K562 (cell line): ENCODE results near the gene GPR32. TPM values are rescaled to one million over a fixed set of nuclear protein-coding genes. Genes with fewer than 3 reads are reported as not detected.

Experiments
- ATAC-seq: fragments of 200-7000 bp; cut with Tn5 transposase; 3 replicates; pipeline ENCODE4 v1.9.1; 2020; ENCODE audit warnings: moderate library complexity
- BruUV-seq: library from RNA; stranded (reverse); fragments of 400-500 nt; replicated peaks from 2 replicates; lab custom pipeline; 2021; lab: Mats Ljungman, UMichigan
- CTCF ChIA-PET: fragments of 300-600 bp; formaldehyde crosslinking; extraction: SDS; loops from one replicate; lab custom pipeline; 2021; ENCODE audit warnings: low intra/inter-chr PET ratio; lab: Yijun Ruan, JAX
- POLR2A ChIA-PET: fragments of 300-600, 350-650 bp; sonication (Branson Sonifier 250); formaldehyde crosslinking; extraction: SDS; loops from one replicate; lab custom pipeline; 2021; ENCODE audit warnings: antibody characterized with exemption, inconsistent platforms; lab: Yijun Ruan, JAX
- DNase-seq, 4 experiments: peaks; one replicate each; pipeline versions ENCODE4 v3.0.0 to v3.0.0-alpha.2; 2011 to 2018; ENCODE audit warnings: low spot score in 3 of 4, mixed read lengths in 3 of 4; ENCODE audit errors: extremely low read depth in 1 of 4
- FAIRE-seq: peaks from 2 replicates; lab custom pipeline; 2011; peaks lifted over from hg19 to GRCh38; lab: Jason Lieb, UNC
- H2AFZ ChIP-seq: 2 replicates; pipeline ENCODE4 v1.6.0; 2011; ENCODE audit warnings: low read depth, low read length, control low read depth, inconsistent platforms
- H3K27ac ChIP-seq: fragments of 200-600 bp; 3 replicates; pipeline ENCODE4 v1.8.0; 2011; ENCODE audit warnings: low read depth, mild to moderate bottlenecking, control low read depth, inconsistent platforms, low read length, moderate library complexity, mixed read lengths; ENCODE audit errors: extremely low read depth
- H3K27me3 ChIP-seq, 2 experiments: fragments of 300-600 bp in 1 of 2; 2 replicates in 1 of 2; 3 replicates in 1 of 2; pipeline versions ENCODE4 v1.6.0 to v1.8.0; 2011; ENCODE audit warnings: inconsistent platforms in 2 of 2, low read length in 2 of 2, mild to moderate bottlenecking in 1 of 2, mixed read lengths in 1 of 2, moderate library complexity in 1 of 2; ENCODE audit not compliant: control insufficient read depth in 2 of 2, insufficient read depth in 2 of 2
- H3K36me3 ChIP-seq: fragments of 300-600 bp; 3 replicates; pipeline ENCODE4 v1.8.0; 2011; ENCODE audit warnings: mild to moderate bottlenecking, low read length, inconsistent platforms; ENCODE audit not compliant: control insufficient read depth, insufficient read depth
- H3K4me1 ChIP-seq, 2 experiments: fragments of 200-600 bp in 1 of 2; replicated peaks in 1 of 2; 2 replicates in 1 of 2; 3 replicates in 1 of 2; pipeline versions ENCODE4 v1.5.1 to v1.8.0; 2011; ENCODE audit warnings: inconsistent platforms in 2 of 2, low read length in 2 of 2, mild to moderate bottlenecking in 1 of 2, mixed read lengths in 1 of 2, moderate library complexity in 1 of 2; ENCODE audit not compliant: control insufficient read depth in 2 of 2, insufficient read depth in 2 of 2
- H3K4me2 ChIP-seq: 2 replicates; pipeline ENCODE4 v1.6.1; 2011; ENCODE audit warnings: low read length, control low read depth, inconsistent platforms, mixed read lengths; ENCODE audit not compliant: insufficient read depth
- H3K4me3 ChIP-seq: fragments of 200-600 bp; sonication (generic), shearing (Covaris generic); 2 replicates; pipeline ENCODE4 v1.5.1; 2016; ENCODE audit warnings: control low read depth, inconsistent platforms
- H3K79me2 ChIP-seq: fragments of 200-600 bp; 3 replicates; pipeline ENCODE4 v1.8.0; 2011; ENCODE audit warnings: low read length, inconsistent platforms; ENCODE audit not compliant: control insufficient read depth, insufficient read depth
- H3K9ac ChIP-seq, 2 experiments: 2 replicates each; pipeline versions ENCODE4 v1.6.0 to v1.6.1; 2011; ENCODE audit warnings: low read depth in 2 of 2, low read length in 2 of 2, control low read depth in 1 of 2, inconsistent platforms in 1 of 2, mild to moderate bottlenecking in 1 of 2, mixed read lengths in 1 of 2; ENCODE audit not compliant: insufficient read depth in 1 of 2
- H3K9me1 ChIP-seq: one replicate; pipeline ENCODE4 v1.6.0; 2011; ENCODE audit warnings: inconsistent platforms, mild to moderate bottlenecking, low read length, moderate library complexity; ENCODE audit not compliant: control insufficient read depth, insufficient read depth
- H3K9me3 ChIP-seq: replicated peaks from 2 replicates; pipeline ENCODE4 v1.5.1; 2011; ENCODE audit warnings: low read depth, low read length, inconsistent platforms; ENCODE audit not compliant: control insufficient read depth, insufficient read depth
- H4K20me1 ChIP-seq: replicated peaks from 2 replicates; pipeline ENCODE4 v1.6.1; 2011; ENCODE audit warnings: low read length, inconsistent platforms, mixed read lengths; ENCODE audit not compliant: control insufficient read depth, insufficient read depth
- HDAC6 ChIP-seq: IDR thresholded peaks from 2 replicates; pipeline ENCODE4 v1.6.1; 2012; ENCODE audit warnings: low read depth, mild to moderate bottlenecking, control low read depth, inconsistent platforms, low read length, moderate library complexity
- KAT7 ChIP-seq: sonication (generic); formaldehyde crosslinking; IDR thresholded peaks from 2 replicates; pipeline ENCODE4 v1.8.0; 2022; ENCODE audit warnings: missing genetic modification reagents, mild to moderate bottlenecking, borderline replicate concordance
- MAZ ChIP-seq, 2 experiments: fragments of 450-650 bp in 1 of 2; sonication (generic) in 1 of 2; formaldehyde crosslinking; IDR thresholded peaks in 1 of 2; conservative IDR thresholded peaks in 1 of 2; 2 replicates each; pipeline versions ENCODE4 v1.4.0 to v1.5.0; 2020; ENCODE audit warnings: mild to moderate bottlenecking in 1 of 2, missing genetic modification reagents in 1 of 2
- NR3C1 ChIP-seq: sonication (generic); formaldehyde crosslinking; IDR thresholded peaks from 2 replicates; pipeline ENCODE4 v1.8.1; 2022; ENCODE audit warnings: missing genetic modification reagents
- NRF1 ChIP-seq, 2 experiments: fragments of 450-650 bp; IDR thresholded peaks in 1 of 2; conservative IDR thresholded peaks in 1 of 2; 2 replicates each; pipeline ENCODE4 v1.6.1; 2014; ENCODE audit warnings: mild to moderate bottlenecking in 2 of 2
- RAD21 ChIP-seq, 2 experiments: fragments of 250-450 bp in 1 of 2; fragments of 450-650 bp in 1 of 2; sonication (Bioruptor Pico) in 1 of 2; formaldehyde crosslinking in 1 of 2; IDR thresholded peaks in 1 of 2; conservative IDR thresholded peaks in 1 of 2; 2 replicates each; pipeline versions ENCODE4 v1.4.0 to v1.8.0; 2020 to 2022; ENCODE audit warnings: mild to moderate bottlenecking in 2 of 2, moderate library complexity in 1 of 2
- RBFOX2 ChIP-seq: fragments of 200-400 bp; formaldehyde crosslinking; IDR thresholded peaks from 2 replicates; pipeline ENCODE4 v1.6.1; 2017; ENCODE audit warnings: low read depth, mild to moderate bottlenecking, low read length, moderate library complexity
- SRF ChIP-seq, 2 experiments: fragments of 250-450, 450-650 bp in 1 of 2; sonication (Bioruptor Pico) in 1 of 2; sonication (generic) in 1 of 2; formaldehyde crosslinking; IDR thresholded peaks; 2 replicates each; pipeline versions ENCODE4 v1.5.0 to v1.5.1; 2020 to 2022; ENCODE audit warnings: mild to moderate bottlenecking in 1 of 2, missing genetic modification reagents in 1 of 2
- SUPT5H ChIP-seq: fragments of 450-650 bp; IDR thresholded peaks from 2 replicates; pipeline ENCODE4 v1.6.1; 2016
- ZEB2 ChIP-seq: fragments of 450-650 bp; IDR thresholded peaks from 2 replicates; pipeline ENCODE4 v1.6.1; 2016
- ZNF12 ChIP-seq: sonication (generic); formaldehyde crosslinking; IDR thresholded peaks from 2 replicates; pipeline ENCODE4 v1.4.0; 2020; ENCODE audit warnings: mild to moderate bottlenecking, missing genetic modification reagents
- ZNF146 ChIP-seq: IDR thresholded peaks from one replicate; pipeline ENCODE4 v1.6.1; 2018; ENCODE audit warnings: missing compliant biosample characterization; ENCODE audit not compliant: unreplicated experiment
- ZNF212 ChIP-seq: fragments of 450-650 bp; formaldehyde crosslinking; IDR thresholded peaks from 2 replicates; pipeline ENCODE4 v1.4.0; 2020; ENCODE audit warnings: mild to moderate bottlenecking
- ZNF444 ChIP-seq: fragments of 250-450 bp; sonication (Bioruptor Pico); IDR thresholded peaks from 2 replicates; pipeline ENCODE4 v1.4.0; 2020; ENCODE audit warnings: mild to moderate bottlenecking, moderate library complexity
- WGBS: fragments of 100-300 bp; shearing (Covaris generic); methylation state at CpG from one replicate; pipeline ENCODE4 v1.1.6; 2016; ENCODE audit warnings: low coverage, mixed read lengths; ENCODE audit not compliant: insufficient coverage; ENCODE audit errors: missing lambda C conversion rate; 5-methylcytosine and 5-hydroxymethylcytosine counted together
- in situ Hi-C: fragments of 300-500 bp; cut with MboI; formaldehyde crosslinking; loops from 4 replicates; pipeline ENCODE4 v1.15.0; 2018; ENCODE audit warnings: inconsistent platforms, mixed read lengths
- intact Hi-C: fragments of 100-400 bp; cut with micrococcal nuclease; formaldehyde crosslinking; loops from 2 replicates; pipeline ENCODE4 v1.14.2; 2022
- polyA plus RNA-seq, 8 experiments: library from polyadenylated mRNA; depleted of rRNA in 4 of 8; stranded (reverse) in 5 of 8; unstranded in 3 of 8; fragments of >200 nt; fragmentation: Nextera tagmentation in 2 of 8; fragmentation: Illumina TruSeq in 1 of 8; extraction: Ambion mirVana in 2 of 8; extraction: Trizol in 1 of 8; gene quantifications; 2 replicates each; pipeline versions ENCODE4 v1.2.1 to v1.2.3, GENCODE V29; 2011 to 2014; ENCODE audit warnings: inconsistent platforms in 1 of 8, missing spikeins in 1 of 8
- total RNA-seq, 7 experiments: library from RNA; depleted of rRNA in 6 of 7; stranded (reverse); fragments of >200 nt in 6 of 7; fragmentation: Illumina TruSeq in 2 of 7; extraction: Trizol in 2 of 7; gene quantifications; 2 replicates each; pipeline versions ENCODE4 v1.2.1 to v1.2.3, GENCODE V29; 2011 to 2021; ENCODE audit warnings: low replicate concordance in 1 of 7
- TF ChIP-seq, protein P1 (sequence below): fragments of 200-800 bp; sonication (Bioruptor generic); IDR thresholded peaks from 2 replicates; pipeline ENCODE4 v1.6.1; 2017; ENCODE audit warnings: missing genetic modification characterization, missing compliant biosample characterization
- TF ChIP-seq, protein P2 (sequence below): fragments of 450-650 bp; IDR thresholded peaks from 2 replicates; pipeline ENCODE4 v1.6.1; 2016; ENCODE audit warnings: antibody characterized with exemption
- TF ChIP-seq, protein P3 (sequence below): sonication (generic); IDR thresholded peaks from 2 replicates; pipeline ENCODE4 v1.6.1; 2016

The GPR32 gene
- total and polyA plus RNA-seq, 9 of the 15 experiments (the other 6 are each of a cell fraction or from before 2014, with no cell fraction given), result not detected

DNA sequence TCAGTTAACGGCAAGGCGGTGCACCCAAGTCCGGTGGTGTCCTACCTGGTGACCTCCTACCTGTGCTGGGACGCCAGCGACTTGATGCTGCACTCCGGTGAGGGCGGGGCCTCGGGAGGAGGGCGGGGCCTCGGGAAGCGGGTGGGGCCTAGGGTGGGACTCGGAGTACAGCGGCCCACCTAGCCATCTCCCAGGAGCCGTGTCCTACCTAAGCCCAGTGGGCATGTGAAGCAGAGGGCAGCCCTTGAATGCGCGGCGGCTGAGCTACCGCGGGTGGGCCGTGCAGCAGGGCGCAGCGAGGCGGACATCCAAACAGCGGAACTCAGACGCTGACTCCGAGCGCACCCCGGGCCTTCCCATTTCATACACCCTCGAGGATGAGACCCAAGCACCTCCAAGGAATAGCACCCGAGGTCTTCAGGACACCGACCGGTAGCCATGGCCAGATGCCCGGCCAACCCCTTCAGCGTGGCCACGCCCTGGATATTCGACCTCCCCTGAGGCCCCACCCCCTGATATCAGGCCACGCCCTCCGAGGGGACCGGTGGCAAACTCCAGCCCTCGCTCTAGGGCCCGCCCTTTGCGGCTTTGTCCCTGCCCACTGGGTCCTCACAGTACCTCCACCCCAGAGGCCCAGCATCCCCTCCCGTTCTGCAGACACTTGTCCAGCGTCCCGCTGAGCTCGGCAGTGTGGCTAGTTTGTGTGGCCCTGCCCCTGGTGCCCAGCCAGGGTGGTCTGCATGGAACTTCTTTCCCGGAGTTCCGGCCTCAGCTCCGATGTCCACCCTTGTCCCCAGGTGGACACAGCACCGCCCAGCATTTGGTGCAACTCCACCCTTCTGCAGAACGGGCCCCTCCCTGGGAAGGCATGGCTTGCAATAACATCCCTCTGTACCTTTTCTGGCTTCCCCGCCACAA lies 47.9 kb downstream of the GPR32 start:
- no peaks in the 10 kb centered on the region; a peak in 1 of 5 replicates for H3K27me3 ChIP-seq
- peak overlapping the region; percentile 57 for H3K4me3 ChIP-seq
- ATAC-seq (peak; percentile 96), FAIRE-seq (peak; percentile 98), DNase-seq (peak; percentile 94 to 97 (median 96))
- H3K36me3 ChIP-seq, result no peaks in the 10 kb centered on the region
- ChIA-PET CTCF (no interaction called here), POLR2A (interaction anchor here (1.1 to 8.6 kb wide), 2 partner anchors 11 to 15 kb away, joined by 3 to 70 read pairs; no protein-coding TSS in a partner anchor)
- in situ Hi-C loops (no loop called here), intact Hi-C loops (no loop called here)
- no peaks in the 10 kb centered on the region for H4K20me1 ChIP-seq
- peak overlapping the region; percentile 93 for H3K4me2 ChIP-seq
- 0 out of 3 replicates have a peak, but pooled peaks cover 6% of the 10 kb centered on the region for H3K79me2 ChIP-seq
- peaks cover 44 to 64% of the 10 kb centered on the region in 2 experiments for H3K4me1 ChIP-seq
- H3K9me1 ChIP-seq, result peaks cover 2% of the 10 kb centered on the region
- peak overlapping the region; percentile 36 to 84; a peak in 3 of 4 replicates for H3K9ac ChIP-seq
- BruUV-seq, result no TSS peak
- peak overlapping the region; percentile 82 for H2AFZ ChIP-seq
- 3% methylated on average over 45 of the region's 52 CpGs for WGBS
- H3K27ac ChIP-seq, result no peak overlapping the region; the same call in 2 of the 3 replicates
- peaks cover 8% of the 10 kb centered on the region for H3K9me3 ChIP-seq
- TF ChIP-seq ZNF444 (no peak), ZEB2 (no peak), RBFOX2 (peak; percentile 58), SRF (CRISPR knock-in tag; IDR thresholded peaks at IDR 0.05) (peak in 1 of 2 experiments; percentile 53; a peak in 1 of 4 replicates), SUPT5H (peak; percentile 44; the same call in 1 of the 2 replicates), KAT7 (CRISPR knock-in tag) (peak; percentile 34; the same call in 1 of the 2 replicates), RAD21 (CRISPR knock-in tag; conservative IDR thresholded peaks at IDR 0.05 in 1 of 2, IDR thresholded peaks at IDR 0.05 in 1 of 2) (no peak), ZNF12 (CRISPR knock-in tag) (no peak), ZNF212 (CRISPR knock-in tag) (0 out of 2 replicates have a peak, but pooled peaks have one; percentile 65), ZNF146 (no peak), MAZ (CRISPR knock-in tag; conservative IDR thresholded peaks at IDR 0.05 in 1 of 2, IDR thresholded peaks at IDR 0.05 in 1 of 2) (peak in 1 of 2 experiments; percentile 51; a peak in 3 of 4 replicates), NRF1 (conservative IDR thresholded peaks at IDR 0.05 in 1 of 2, IDR thresholded peaks at IDR 0.05 in 1 of 2) (peak; percentile 57 to 64), NR3C1 (CRISPR knock-in tag) (no peak), HDAC6 (0 out of 2 replicates have a peak, but pooled peaks have one; percentile 35)
- TF ChIP-seq, protein P1, sequence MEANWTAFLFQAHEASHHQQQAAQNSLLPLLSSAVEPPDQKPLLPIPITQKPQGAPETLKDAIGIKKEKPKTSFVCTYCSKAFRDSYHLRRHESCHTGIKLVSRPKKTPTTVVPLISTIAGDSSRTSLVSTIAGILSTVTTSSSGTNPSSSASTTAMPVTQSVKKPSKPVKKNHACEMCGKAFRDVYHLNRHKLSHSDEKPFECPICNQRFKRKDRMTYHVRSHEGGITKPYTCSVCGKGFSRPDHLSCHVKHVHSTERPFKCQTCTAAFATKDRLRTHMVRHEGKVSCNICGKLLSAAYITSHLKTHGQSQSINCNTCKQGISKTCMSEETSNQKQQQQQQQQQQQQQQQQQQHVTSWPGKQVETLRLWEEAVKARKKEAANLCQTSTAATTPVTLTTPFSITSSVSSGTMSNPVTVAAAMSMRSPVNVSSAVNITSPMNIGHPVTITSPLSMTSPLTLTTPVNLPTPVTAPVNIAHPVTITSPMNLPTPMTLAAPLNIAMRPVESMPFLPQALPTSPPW (CRISPR knock-in tag), result peak; percentile 51; the same call in 1 of the 2 replicates
- TF ChIP-seq, protein P2, sequence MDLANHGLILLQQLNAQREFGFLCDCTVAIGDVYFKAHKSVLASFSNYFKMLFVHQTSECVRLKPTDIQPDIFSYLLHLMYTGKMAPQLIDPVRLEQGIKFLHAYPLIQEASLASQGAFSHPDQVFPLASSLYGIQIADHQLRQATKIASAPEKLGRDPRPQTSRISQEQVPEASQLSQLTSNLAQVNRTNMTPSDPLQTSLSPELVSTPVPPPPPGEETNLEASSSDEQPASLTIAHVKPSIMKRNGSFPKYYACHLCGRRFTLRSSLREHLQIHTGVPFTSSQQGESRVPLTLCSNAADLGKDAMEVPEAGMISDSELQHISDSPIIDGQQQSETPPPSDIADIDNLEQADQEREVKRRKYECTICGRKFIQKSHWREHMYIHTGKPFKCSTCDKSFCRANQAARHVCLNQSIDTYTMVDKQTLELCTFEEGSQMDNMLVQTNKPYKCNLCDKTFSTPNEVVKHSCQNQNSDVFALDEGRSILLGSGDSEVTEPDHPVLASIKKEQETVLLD, result no peak
- TF ChIP-seq, protein P3, sequence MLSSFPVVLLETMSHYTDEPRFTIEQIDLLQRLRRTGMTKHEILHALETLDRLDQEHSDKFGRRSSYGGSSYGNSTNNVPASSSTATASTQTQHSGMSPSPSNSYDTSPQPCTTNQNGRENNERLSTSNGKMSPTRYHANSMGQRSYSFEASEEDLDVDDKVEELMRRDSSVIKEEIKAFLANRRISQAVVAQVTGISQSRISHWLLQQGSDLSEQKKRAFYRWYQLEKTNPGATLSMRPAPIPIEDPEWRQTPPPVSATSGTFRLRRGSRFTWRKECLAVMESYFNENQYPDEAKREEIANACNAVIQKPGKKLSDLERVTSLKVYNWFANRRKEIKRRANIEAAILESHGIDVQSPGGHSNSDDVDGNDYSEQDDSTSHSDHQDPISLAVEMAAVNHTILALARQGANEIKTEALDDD, result no peak
